NCI-H128 (cell line): ENCODE measurements around the gene CNIH2.
"Not testable (repeated sequence)": the region's sequence is repeated elsewhere in the genome, so short reads cannot be mapped to it uniquely, and the experiment has no call there.

Experiments
- DNase-seq: peaks from one replicate; lab custom pipeline; 2025; ENCODE audit not compliant: unreplicated experiment; lab: John Stamatoyannopoulos, UW

CNIH2 gene

DNA sequence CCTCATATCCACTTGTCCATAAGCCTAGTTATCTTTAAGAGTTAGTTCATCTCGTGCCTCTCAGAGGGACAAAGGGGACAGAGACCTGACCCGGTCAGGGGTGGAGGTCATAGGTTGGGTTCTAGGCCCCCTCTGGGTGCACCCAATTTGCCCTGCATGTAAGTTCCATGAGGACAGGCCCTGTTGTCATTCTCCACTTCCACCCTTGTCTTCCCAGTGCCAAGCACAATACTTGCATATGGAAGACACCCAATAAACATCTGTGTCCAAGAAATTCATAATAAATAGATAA is 12.3 kb downstream of the CNIH2 start:
- no peak for DNase-seq

DNA sequence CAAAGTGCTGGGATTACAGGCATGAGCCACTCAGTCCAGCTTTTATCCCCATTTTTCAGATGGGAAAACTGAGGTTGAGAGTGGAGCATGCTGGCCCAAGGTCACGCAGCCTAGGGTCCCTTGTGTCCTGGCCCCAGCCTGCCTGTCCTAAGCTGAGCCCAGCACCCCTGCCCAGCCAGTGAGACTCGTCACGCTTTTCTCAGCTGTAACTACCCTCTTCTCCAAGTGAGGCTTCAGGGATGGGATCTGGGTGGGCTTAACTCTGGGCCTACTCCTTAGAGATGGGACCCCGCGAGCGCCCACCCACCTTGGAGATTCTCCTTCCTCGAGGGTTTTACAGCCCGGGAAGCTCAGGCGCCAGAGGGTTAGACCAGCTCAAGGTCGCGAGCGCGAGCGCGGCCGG is 13.3 kb downstream of the CNIH2 start:
- DNase-seq, result no peak

DNA sequence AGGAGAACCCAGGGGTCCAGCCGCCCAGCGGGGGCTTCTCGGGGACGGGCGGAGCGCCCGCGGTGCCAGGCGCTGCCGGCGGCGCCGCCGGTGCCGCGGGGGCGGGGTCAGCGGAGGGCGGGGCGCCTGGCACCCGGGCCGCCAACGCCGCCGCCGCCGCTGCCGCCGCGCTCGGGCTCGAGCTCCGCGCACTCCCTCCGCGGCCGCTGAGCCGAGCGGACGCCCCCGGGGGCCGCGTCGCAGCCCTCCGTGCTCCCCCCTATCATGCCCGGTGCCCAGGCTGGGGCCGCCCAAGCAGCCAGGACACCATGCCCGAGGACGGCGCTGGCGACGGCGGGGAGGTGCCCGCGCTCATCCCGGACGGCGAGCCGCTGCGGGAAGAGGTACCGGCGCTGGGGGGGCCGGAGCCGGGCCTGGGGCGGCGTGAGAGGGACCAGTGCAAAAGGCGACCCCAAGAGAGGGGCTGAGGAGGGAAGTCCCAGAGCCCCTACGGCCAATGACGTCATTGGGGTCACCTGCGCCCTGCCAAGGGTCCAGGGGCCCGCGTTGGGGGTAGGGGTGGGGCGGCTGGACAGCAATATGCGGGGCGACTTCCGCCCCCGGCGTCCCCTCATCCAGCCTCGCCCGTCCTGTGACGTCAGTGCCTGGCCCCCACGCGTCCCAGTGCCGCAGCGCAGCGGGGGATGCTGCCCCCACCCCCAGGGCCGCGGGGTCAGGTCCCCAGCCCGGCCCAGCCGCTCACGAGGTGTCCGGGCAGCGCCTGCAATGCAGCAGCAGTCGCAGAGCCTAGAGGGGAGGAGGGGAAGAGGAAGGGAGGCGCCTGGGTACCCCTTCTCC is 13.9 kb downstream of the CNIH2 start, which contains the start of gene TMEM151A:
Gene TMEM151A (plus strand): TSS at position 189 of the 837 bp plus-strand sequence. CDS start 120 bp downstream, at position 309.
- DNase-seq, result no peak

DNA sequence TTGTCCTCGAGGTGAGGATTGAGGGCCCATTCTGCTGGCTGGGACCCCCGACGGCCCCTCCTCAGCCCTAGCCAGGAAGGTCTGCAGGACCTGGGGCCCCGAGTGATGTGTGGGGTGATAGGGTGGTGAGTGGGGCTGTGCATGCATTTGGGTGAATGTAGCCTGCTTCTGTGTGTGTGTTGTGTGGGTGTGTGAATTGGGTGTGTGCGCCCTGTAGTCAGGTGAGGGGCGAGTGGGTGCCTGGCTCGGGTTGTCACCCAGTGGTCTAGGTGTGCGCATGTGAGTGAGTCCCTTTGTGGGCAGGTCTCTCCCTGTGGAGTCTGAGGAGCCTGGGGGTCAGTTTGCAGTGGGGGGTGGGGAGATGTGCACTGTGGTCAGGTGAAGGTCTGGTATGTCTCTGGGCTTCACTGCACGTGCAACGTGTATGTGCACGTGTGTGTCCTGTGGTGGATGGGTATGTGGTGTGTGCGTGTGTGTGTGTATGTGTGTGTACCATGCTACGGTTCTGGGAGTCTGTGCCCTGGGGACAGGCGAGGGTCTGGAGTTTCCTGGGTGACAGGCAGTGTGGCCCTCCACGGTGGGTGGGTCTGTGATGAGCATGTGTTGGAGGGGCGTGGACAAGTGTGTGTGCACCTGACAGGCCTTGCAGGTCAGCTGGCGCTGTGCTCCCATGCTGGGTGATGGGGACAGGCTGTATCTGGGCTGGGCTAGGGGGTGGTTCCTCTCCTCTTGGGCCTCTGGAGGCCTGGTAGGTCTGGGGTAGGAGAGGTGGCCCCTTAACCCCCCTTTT is 14.8 kb downstream of the CNIH2 start:
- DNase-seq, result no peak

DNA sequence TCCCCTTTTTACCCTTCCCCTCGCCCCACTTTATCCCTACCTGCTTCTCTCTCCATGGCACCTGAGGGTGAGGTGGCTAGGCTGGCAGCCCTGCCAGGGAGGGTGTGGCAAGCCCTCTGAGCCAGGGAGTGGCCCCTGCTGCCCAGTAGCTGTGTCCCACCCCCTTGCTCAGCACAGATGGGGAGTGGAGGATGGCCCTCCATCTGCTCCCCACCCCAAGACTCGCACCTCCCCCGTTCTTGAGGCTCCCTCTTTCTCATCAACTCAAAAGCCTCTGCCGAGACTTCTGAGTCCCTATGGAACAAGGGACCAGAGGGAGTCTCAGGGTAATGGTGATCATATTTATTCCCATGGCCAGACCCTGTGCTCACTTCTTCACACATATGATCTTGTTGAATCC is 15.4 kb downstream of the CNIH2 start:
- DNase-seq, result no peak

DNA sequence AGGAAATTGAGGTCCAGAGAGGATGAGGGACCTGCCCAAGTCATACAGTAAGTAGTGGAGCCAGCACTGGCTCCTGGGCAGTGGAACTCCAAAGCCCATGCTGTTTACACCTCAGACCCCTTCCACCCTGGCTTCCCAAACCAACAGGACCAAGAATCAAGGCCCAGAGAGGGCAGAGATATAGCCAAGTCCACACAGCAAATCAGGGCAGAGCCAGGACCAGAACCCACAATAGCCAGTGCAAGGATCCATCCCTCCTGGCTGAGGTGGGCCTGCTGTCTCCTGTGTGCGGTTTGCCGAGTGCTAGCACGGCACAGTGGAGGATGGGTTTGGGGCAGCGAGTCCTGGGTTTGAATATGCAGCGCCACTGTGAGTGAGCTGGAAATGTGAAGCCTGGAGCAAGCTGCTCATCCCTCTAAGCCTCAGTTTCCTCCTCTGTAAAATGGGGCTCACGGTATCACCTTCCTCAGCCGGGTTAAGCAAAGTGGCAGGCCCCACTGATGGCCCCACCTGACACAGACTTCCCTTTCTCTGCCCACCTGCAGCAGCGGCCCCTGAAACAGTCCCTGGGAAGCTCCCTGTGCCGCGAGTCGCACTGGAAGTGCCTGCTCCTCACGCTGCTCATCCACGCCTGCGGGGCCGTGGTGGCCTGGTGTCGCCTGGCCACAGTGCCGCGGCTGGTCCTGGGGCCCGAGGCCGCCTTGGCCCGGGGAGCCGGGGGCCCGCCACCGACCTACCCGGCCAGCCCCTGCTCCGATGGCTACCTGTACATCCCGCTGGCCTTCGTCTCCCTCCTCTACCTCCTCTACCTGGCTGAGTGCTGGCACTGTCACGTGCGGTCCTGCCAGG is 16.0 kb downstream of the CNIH2 start:
- DNase-seq, result no peak

DNA sequence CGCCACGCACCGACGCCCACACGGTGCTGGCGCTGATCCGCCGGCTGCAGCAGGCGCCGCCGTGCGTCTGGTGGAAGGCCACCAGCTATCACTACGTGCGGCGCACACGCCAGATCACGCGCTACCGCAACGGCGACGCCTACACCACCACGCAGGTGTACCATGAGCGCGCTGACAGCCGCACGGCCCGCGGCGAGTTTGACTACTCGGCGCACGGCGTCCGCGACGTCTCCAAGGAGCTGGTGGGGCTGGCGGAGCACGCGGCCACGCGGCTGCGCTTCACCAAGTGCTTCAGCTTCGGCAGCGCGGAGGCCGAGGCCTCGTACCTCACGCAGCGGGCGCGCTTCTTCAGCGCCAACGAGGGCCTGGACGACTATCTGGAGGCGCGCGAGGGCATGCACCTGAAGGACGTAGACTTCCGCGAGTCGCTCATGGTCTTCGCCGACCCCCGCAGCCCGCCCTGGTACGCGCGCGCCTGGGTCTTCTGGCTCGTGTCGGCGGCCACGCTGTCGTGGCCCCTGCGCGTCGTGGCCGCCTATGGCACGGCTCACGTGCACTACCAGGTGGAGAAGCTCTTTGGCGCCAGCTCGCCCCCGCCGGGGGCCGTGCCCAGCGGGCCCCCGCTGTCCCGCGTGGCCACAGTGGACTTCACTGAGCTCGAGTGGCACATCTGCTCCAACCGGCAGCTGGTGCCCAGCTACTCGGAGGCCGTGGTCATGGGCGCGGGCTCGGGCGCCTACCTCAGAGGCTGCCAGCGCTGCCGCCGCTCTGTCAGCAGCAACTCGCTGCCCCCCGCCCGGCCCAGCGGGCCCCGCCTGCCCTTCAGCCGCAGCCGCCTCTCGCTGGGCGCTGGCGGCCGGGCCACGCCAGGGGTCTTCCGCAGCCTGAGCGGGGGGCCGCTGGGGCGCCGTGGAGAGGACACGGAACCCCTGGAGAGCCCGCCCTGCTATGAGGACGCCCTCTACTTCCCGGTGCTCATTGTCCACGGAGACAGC is 16.9 kb downstream of the CNIH2 start:
- no peak for DNase-seq

DNA sequence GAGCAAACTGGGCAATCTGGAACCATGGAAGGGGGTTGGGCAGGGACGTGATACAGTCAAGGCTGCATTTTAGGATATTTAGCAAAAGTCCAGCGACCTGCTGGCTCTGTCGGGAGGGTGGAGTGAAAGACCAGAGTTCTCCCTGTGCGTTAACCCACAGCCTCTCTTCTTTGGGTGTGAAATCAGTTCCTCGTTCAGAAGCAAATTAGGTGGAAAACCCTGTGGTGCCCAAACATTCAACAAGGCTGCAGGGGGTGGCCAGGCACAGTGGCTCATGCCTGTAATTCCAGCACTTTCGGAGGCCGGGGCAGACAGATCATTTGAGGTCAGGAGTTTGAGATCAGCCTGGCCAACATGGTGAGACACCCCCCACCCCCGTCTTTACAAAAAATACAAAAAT is 19.6 kb downstream of the CNIH2 start:
- no peak for DNase-seq

DNA sequence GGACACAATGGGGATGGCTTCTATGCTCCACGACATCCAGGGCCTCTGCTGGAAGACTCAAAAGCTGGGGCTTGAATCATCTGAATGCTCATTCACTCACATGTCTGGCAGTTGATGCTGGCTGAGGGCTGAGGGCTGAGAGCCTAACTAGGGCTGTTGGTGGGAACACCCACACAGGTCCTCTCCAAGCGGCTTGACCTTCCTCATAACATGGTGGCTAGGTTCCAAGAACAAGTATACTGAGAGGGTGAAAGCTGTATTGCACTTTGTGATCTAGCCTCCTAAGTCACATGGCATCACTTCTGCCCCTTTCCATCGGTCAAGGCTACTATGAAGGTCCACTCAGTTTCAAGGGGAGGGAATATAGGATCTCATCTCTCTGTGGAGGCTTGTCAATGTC is 21.2 kb downstream of the CNIH2 start:
- no peak for DNase-seq

DNA sequence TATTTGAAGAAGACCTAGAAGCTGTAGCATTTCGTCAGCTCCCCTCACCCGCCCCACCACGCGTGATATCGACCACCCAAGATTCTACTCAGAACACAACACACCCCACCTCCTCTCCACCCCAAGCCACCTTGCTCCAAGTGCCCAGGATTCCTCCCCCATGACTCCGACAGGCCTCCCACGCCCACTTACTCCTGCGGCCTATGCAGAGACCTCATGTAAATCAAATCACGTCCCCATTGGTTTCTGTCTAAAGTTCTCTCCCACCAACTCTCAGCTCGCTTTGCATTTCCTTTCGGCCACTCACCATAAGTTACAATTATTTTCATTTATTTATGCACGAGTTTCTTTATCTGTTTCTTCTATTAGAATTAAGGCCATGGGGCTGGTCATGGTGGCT is 24.7 kb downstream of the CNIH2 start:
- no peak for DNase-seq

DNA sequence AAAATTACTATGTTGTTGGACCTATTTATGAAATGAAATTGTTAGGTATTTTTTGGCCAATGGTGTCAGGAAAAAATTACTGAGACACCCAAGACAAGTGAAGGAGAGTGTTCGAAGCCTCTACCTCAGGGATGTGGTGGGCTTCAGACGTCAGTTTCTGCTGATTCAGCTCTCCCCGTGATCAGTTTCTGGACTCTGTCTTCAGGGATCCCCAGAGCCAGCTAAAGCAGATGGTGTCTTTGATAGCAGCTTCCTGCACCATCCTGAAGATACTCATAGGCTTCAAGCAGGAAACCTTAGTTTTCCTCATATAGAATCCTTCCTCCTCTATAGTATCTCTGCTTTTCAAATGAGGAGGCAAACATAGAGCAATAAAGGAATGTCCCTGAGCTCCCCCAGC is 31.5 kb downstream of the CNIH2 start:
- DNase-seq, result no peak

DNA sequence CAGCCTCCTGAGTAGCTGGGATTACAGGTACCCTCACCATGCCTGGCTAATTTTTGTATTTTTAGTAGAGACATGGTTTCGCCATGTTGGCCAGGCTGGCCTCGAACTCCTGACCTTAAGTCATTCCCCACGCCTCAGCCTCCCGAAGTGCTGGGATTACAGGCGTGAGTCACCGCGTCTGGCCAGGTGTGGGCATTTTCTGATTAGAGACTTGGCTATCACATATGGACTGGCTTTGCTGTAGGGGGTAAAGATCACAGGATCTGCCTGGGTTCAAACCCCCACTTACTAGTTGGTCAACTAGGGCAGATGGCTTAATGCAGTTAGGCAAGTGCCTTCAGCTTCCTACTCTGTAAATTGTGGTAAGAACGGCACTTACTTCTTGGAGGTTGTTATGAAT is 32.3 kb downstream of the CNIH2 start:
- no peak for DNase-seq

DNA sequence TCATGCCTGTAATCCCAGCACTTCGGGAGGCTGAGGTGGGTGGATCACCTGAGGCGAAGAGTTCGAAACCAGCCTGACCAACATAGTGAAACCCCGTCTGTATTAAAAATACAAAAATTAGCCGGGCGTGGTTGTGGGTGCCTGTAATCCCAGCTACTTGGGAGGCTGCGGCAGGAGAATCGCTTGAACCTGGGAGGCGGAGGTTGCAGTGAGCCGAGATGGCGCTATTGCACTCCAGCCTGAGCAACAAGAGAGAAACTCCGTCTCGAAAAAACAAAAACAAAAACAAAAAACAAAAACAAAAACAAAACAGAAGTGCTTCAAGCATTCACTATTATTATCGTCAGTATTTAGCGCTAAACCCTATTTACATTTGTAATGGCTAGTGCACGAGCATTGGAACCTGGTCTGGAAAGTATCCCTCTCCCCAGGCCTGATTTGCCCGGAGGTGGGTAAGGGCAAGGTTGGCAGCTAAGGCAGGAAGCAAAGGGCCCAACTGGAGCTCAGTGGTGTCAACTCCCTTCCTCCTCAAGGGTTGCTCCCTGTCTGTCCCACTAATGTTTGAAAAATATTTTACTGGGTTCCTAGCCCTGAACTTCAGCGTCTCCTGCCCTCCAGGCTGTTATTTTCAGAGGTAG is 32.9 kb downstream of the CNIH2 start:
- DNase-seq, result not testable (repeated sequence)

DNA sequence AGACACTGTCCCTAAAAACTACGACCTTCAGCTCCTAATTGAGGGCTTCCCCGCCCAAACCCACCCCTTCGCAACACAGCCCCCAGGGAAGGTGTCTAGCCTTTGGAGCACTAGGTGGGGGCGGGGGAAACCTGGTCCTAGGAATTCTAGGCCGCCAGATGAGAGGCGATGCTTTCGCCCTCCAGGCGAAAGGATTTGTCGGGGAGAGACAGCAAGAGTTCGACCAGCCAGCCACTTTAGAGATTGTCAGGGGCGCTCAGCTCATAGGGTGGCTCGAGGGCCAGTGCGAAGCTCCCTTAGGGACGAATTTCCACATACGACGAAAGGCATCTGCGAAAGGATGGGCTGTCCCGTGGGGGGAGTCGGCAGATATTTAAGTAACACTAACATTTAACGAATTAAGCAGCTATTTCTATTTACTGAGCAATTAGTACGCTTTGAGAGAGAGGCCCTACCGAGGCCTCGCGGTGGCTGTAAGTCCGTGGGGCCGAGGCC is 33.5 kb downstream of the CNIH2 start:
- DNase-seq, result no peak

DNA sequence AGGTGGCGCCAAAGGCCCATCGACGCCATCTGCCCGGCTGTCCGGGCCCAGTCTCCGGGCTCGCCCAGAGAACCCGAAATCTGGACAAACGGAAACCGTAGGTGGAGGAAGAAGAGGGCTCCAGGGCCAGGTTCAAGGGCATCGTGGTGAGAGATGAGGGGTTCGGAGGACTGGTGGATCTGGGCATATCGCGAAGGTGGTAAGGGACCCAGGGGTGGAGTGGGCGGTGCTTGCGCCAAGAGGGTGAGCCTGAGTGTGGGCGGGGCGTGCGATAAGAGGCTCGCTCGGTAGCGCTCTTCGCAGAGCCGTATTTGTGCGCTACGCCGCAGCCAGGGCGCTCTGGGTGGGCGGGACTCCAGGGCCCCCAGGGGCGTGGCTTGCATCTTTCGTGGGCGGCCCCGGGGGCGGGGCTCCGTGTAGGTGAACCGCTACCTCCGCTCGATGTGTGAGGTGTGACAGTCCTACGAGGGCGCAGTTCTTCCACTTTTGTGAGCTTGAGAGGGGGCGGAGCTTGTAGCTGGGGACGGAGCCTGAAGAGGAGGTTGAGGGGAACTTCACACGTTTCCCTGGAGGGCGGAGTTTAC is 34.1 kb downstream of the CNIH2 start:
- DNase-seq, result peak; percentile 94

DNA sequence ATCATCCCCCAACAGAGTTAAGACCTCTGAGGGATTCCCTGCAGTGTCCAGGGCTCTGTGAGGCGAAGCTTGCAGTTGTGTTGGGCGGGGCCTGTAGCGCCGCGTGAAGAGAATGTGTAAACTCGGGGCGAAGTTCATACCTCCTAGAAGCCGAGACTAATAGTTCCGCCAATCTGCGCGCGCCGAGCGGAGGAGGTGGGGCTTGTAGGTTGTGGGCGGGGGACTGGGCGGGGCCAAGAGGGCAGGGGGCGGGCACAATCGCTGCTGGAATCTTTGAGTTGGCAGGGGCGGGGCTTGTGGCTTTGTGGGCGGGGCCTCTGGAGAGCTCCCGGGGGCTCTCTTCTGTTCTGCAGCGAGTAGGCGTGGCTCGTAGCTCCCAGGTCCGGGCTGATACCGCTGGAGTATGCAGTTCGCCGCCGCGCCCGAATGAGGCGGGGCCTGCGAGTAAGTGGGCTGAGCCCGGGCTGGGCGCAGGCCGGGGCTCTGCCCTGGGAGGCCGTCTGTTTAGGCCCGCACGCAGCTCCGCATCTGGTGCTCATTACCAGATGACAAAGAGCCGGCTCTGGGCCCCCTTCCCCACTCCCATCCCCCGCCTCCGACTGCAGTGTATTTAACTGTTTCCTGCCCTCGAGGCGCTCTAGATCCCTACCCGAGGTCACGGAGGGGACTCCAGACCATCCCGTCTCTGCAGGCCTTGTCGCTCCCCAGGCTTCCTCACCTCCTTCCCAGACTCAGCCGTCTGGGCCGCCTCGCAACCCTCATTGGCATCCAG is 34.8 kb downstream of the CNIH2 start:
- peak; percentile 88 for DNase-seq

DNA sequence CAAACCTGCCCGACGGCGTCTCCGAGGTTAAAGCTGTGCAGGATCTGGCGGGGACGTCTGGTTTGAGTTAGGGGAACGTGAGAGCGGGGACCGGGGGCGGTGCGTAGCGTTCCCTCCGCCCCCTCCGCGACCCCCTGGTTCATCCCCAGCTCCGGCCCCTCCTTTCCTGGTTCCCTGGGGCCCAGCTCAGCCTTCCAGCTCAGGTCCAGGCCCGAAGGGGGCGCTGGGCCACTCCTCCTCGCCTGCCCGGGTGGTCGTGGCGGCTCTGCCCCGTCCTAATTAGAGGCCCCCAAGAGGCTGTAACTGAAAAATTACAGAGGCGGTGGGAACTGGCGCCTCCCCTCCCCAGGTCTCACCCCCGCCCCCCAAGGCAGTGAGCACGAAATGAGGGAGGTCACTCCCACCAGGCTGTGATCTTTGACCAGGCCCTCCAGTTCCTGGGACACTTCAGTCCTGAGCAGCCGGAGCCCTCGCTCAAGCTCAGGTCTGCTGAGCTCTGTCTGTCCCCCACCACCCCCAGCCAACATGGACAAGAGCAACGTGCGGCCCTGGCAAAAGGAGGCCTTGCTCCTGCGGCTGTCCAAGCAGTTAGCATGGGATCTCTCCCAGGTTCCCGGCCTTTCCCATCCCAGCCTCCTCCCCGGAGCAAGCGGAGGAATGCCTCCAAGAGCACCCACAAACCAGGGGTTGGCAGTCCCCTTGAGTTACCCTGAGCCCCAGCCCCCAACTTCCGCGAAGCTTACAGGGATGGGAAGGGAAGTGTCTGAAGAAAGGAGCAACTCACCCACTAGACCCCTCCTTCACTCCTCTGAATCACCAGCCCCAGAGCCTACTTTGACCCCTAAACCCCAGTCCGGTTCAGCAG is 35.6 kb downstream of the CNIH2 start:
- no peak for DNase-seq

DNA sequence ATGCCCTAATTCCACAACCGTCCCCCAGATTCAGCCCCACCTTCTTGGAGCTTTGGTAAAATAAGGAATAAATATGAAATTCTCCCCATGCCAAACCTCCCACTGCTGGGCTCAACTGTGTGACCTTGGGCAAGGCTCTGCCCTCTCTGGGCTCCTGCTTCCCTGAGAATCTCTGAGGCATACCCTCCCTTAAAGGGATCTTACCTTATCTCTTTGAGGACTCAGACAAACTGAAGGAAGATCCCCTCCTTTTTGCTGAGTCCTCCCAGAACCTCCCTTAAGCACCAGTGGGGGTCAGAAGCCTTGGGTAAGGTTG is 36.2 kb downstream of the CNIH2 start:
- no peak for DNase-seq
